GM12865 (cell line): ENCODE measurements around the gene PCDHGB1.
"Not testable (repeated sequence)": the region's sequence is repeated elsewhere in the genome, so short reads cannot be mapped to it uniquely, and the experiment has no call there.

ENCODE experiments used
- DNase-seq: peaks from one replicate; pipeline ENCODE4 v3.0.0; 2010; ENCODE audit warnings: low read depth
- H3K4me3 ChIP-seq: 2 replicates; pipeline ENCODE4 v1.5.1; 2011; ENCODE audit warnings: mild to moderate bottlenecking, low read depth, low read length, control low read depth
- TF ChIP-seq, protein P1 (sequence below): IDR thresholded peaks from 2 replicates; pipeline ENCODE4 v1.5.1; 2011; ENCODE audit warnings: low read length, control low read depth, low read depth, inconsistent platforms; ENCODE audit not compliant: insufficient read depth; ENCODE audit errors: missing control alignments

The PCDHGB1 gene

GRCh38 chr5:141349917-141350619, at the start of gene PCDHGB1:
Gene PCDHGB1 (plus strand): TSS chr5:141350099. CDS start chr5:141350261, 162 bp downstream.
- TF ChIP-seq, protein P1, sequence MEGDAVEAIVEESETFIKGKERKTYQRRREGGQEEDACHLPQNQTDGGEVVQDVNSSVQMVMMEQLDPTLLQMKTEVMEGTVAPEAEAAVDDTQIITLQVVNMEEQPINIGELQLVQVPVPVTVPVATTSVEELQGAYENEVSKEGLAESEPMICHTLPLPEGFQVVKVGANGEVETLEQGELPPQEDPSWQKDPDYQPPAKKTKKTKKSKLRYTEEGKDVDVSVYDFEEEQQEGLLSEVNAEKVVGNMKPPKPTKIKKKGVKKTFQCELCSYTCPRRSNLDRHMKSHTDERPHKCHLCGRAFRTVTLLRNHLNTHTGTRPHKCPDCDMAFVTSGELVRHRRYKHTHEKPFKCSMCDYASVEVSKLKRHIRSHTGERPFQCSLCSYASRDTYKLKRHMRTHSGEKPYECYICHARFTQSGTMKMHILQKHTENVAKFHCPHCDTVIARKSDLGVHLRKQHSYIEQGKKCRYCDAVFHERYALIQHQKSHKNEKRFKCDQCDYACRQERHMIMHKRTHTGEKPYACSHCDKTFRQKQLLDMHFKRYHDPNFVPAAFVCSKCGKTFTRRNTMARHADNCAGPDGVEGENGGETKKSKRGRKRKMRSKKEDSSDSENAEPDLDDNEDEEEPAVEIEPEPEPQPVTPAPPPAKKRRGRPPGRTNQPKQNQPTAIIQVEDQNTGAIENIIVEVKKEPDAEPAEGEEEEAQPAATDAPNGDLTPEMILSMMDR: peak; percentile 55
- DNase-seq: peak; percentile 73
- H3K4me3 ChIP-seq: peak within 1 kb of the TSS; percentile 21

DNA sequence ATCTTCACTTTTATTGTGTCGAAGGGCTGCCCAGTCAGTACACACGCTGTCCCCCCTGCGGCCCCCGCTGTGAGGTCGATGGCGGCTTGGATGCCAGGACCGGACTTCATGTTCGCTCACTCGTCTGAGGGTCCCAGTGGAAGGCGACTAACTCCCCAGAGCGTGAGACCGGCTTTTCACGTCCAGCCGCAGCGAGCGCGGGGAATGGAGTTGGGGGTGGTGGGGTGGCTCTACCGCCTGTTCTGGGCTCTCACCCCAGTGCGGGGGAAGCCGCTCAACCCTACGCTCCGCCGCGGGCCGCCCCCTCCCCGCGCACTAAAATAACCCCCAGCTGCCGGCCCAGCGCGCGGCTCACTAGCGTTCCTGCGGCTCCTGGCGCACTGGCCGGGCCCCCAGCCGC, 46.1 kb upstream of the PCDHGB1 start, which contains the start of gene SLC25A2:
Gene SLC25A2, minus strand, starts transcription at position 294 of the 400 bp plus-strand sequence. Its CDS starts 184 bp downstream, at position 110.
- H3K4me3 ChIP-seq: no peak within 1 kb of the TSS

GRCh38 chr5:141306630-141307029, 43.3 kb upstream of the PCDHGB1 start:
- TF ChIP-seq, protein P1: no peak
- DNase-seq: no peak
- no peak overlapping the region for H3K4me3 ChIP-seq

More for the DNA sequence above, 46.1 kb upstream of the PCDHGB1 start, which contains the start of gene SLC25A2:
- TF ChIP-seq, protein P1: no peak
- DNase-seq: no peak

GRCh38 chr5:141313711-141314110, 36.2 kb upstream of the PCDHGB1 start:
- DNase-seq: no peak
- no peak overlapping the region for H3K4me3 ChIP-seq
- TF ChIP-seq, protein P1: no peak

DNA sequence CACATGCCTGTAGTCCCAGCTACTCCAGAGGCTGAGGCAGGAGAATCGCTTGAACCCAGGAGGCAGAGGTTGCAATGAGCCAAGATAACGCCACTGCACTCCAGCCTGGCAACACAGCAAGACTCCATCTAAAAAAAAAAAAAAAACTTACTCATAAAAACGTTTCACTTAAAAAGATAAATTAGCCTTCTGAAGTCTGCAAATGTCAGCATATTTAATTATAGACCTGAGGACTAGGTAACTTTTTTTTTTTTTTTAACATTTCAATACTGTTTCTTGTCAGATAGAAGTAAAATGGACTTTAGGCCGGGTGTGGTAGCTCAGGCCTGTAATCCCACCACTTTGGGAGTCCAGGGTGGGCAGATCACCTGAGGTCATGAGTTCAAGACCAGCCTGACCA, 32.9 kb upstream of the PCDHGB1 start:
- DNase-seq, H3K4me3 ChIP-seq: not testable (repeated sequence)

- TF ChIP-seq, protein P1: no peak
- H3K4me3 ChIP-seq: no peak overlapping the region
- no peak for DNase-seq
These were observed 30.7 kb upstream of the PCDHGB1 start for GRCh38 chr5:141319202-141319601.

DNA sequence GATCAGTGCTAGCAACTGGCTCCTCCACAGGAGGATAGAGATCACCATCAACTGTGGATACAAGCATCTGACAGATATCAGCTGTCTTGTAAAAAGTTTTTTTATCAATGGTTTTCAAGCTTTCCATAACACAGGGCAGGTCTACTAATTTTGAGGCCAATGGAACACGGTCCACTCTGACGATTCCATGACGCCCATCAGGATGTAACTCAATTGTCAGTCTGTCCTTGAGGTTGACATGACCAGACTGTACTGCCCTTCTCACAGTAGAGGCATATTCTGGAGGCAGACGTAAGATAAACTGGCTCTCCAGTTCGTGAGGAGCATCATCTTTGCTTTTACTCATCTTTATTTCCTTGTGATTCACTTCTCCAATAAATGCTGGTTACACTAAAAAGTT, 30.2 kb upstream of the PCDHGB1 start:
- DNase-seq: no peak
- peak overlapping the region; percentile 92 for H3K4me3 ChIP-seq
- TF ChIP-seq, protein P1: no peak
